Islet of Langerhans (tissue), 1 donor: ENCODE data around the gene CARMIL1.

Experiments
- FAIRE-seq: peaks from one replicate; lab custom pipeline; 2011; peaks lifted over from hg19 to GRCh38; lab: Jason Lieb, UNC

The CARMIL1 gene

DNA sequence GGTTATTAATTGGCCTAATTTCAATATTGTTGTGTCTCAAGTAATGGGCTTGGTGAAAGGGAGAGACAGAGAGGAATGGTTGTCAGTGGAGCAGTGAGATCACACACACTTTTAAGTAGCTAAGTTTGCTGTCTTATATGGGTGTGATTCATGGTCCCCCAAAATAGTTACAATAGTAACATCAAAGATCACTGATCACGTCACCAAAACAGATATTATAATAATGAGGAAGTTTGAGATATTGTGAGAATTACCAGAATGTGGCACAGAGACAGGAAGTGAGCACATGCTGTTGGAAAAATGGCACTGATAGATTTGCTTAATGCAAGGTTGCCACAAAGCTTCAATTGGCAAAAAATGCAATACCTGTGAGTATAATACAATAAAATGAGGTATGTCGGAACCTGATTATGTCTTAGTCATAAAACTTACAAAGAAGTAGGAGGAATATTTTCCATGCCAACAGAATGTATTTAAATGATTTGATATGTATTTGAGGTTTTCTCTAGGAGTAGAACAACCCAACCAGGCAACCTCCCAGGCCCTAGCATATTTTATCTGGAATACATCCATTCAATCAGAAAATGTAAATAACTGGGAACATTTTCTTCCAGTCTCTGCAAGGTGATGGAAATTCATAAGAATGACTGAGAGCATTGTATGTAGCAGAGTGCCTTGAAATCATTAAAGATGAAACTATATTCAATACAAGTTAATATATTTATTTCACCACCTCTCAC is 167.8 kb downstream of the CARMIL1 start:
- no peak for FAIRE-seq

DNA sequence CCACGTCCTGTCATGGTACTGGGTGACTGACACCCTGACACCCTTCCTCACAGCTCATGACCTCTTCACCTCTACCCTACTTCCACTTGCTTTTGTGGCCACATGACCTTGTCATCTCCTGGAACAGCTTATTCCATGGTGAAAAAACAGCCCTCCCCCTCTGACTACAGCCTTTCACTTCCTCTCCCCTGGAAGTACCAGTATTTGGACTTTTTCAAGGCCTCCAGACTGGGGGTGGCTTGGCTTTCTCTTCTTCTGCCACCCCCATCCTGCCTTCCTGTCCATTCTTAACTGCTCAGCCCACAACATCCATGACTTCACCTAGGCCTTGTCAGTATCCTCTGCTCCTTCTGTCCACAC is 168.4 kb downstream of the CARMIL1 start:
- FAIRE-seq: no peak

GRCh38 chr6:25448965-25449538 is 169.9 kb downstream of the CARMIL1 start:
- FAIRE-seq: no peak

DNA sequence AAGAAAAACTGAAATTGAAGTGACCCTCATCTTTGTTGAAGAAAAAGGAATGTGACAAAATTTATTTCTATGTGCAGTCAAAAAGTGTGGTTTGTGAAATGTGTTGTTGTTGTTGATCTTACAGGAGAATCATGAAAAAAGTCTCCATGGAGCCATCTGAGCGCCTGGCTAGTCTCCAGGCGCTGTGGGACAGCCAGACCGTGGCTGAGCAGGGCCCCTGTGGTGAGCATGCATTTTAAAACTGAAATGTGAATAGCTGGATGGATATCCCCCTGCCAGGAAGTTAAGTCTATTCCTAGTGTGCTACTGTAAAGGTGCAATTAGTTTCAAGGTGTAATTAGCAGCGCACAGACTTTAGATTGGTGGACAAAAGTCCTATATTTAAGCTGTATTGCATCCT is 170.6 kb downstream of the CARMIL1 start:
- FAIRE-seq: no peak

DNA sequence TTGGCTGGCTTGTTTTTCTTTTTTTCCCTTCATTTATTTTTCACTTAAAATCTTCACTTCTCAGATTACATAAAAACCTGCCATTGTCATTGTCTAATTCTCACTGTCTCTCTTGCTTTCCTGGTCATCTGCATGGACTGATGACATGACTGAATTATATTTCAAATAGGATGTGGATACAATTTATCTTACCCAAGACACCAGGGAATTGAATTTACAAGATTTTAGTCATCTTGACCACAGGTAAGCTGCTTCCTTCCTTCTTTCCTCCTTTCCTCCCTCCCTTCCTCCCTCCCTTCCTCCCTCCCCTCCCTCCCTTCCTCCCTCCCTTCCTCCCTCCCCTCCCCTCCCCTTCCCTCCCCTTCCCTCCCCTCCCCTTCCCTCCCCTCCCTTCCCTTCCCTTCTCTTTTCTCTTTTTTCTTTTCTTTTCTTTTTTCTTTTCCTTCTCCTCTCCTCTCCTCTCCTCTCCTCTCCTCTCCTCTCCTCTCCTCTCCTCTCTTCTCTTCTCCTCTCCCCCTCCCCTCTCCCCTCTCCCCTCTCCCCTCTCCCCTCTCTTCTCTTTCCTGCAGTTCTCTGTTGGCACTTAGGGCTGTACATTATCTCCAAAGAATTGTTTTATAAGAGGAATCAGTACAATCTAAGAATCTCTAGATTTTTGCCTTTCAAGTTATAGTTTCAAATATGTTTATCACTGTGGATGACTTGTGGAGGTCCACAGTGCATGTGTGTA is 171.5 kb downstream of the CARMIL1 start:
- FAIRE-seq: no peak

DNA sequence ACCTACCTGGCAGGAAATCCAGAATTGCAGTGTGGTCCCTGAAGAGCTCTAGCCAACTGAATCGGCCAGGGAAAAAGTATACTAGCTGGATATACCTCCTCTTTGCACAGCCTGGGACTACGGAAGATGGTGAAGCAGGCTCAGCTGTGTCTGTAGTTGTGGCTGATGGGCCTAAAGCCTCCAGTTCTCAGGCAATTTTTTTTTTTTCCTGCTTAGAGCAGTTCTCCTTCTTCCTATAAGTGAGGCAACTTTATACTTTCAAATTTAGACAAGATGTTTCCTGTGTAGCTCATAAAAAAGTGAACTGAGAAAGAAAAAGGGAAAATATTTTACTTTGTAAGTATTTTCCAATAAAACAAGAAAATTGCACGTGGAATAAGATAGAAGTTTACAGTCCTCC is 172.9 kb downstream of the CARMIL1 start:
- FAIRE-seq: no peak

GRCh38 chr6:25453288-25453687 is 174.1 kb downstream of the CARMIL1 start:
- no peak for FAIRE-seq

GRCh38 chr6:25454136-25454535 is 175.0 kb downstream of the CARMIL1 start:
- FAIRE-seq: no peak

DNA sequence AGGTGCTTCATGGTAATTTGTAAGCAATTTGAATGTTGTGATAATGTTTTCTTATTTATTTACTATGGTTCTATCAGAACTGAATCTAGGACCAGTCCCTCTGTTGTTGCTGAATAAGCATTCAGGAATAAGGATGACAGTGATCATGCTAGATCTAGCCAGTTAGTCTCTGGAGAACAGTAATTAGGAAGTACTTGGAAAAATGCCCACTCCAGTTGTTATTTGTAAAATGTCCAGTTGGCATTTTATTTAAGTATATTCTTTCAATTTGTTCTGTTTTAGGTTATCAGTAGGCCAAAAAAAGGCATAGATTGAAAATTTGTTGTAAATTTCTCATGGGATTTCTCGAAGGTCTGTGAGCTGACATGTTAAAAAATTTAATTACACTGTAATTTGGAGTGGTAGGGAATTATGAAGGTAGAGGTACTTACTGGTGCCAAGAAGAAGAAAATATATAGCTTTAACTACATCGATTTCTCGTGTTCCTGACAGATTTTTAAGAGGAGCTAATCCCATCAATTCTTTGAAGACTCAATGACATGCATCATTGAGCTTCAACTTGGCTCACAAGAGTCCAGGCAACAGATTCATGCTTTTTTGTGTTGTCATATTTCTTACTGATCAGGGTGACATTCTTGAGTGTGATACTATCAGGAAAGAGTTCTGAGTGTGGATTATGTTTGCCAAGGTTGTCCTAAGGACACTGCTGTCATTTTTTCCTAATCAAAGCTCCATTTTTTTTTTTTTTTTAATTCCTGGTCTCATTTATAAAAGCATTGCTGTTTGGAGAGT is 177.3 kb downstream of the CARMIL1 start:
- FAIRE-seq: no peak

DNA sequence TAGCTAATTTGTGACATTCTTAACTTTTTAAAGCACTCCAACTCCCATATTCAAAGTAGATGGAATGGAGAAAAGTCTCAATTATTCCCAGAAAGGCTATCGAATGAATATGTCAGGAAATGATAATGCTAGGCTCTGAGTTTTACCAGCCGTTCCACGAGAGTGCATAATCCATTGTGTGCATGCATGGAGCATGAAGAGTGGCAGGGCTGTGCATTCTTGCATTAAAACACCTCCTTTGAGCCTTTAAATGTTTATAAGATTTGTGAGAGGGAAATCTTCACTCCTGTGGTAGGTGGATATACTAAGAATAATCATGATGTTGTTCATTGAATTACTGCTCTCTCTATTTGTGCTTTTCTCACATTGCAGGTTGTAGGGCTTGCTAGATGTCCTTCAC is 178.3 kb downstream of the CARMIL1 start:
- no peak for FAIRE-seq

DNA sequence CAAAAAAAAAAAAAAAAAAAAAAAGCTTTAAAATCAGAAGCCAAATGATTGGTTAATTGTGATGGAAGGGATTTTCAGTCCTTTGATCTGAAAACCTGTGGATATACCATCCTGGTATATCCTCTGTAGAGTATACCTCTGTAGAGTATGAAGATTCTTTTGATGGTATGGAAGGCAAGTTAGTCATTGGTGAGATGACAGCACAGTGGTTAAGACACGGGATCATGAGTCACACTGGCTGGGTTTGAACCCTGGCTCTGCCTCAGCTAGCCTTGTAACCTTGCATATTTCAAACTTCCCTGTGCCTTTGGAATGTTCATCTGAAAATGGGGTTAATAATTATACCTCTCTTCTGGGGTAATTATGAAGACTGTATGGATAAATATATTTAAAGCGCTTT is 179.3 kb downstream of the CARMIL1 start:
- peak; percentile 13 for FAIRE-seq

- FAIRE-seq: no peak
Observed at GRCh38 chr6:25462235-25462897, 183.2 kb downstream of the CARMIL1 start.

DNA sequence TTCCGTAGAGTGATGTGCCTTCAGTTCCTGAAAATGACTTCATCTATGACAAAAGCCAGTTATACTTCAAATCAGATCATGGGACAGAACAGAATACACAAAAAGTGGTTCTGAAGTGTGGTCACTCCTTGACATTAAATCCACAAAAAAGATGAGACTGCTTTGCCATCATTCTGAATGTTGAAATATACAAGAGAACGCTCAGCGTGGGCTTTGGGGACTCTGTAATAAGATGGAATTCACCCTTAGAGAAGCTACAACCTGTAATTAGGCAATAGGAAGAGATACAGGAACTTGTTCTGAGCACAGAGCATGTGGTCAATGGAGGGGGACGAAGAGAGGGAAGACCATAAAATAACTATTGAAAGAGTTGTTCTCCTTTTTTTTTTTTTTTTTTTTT is 184.3 kb downstream of the CARMIL1 start:
- FAIRE-seq: no peak

DNA sequence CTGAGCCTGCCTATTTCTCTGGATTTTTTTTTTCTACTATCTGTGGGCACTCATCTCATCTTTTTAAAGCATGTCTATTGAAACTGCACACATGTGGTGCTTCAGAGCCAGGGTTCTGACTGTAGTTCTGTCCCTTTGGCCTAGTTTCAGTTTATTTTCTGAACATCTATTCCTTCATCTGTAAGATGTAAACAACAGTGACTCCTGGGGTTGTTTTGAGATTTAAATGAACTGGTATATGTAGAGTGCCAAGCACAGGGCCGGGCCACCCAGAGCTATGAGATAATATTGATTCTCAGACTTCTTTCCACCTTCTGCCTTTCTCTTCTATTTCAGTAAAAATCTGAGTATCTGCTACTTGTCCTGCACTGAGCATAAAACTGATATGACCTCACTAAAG is 185.1 kb downstream of the CARMIL1 start:
- FAIRE-seq: no peak

DNA sequence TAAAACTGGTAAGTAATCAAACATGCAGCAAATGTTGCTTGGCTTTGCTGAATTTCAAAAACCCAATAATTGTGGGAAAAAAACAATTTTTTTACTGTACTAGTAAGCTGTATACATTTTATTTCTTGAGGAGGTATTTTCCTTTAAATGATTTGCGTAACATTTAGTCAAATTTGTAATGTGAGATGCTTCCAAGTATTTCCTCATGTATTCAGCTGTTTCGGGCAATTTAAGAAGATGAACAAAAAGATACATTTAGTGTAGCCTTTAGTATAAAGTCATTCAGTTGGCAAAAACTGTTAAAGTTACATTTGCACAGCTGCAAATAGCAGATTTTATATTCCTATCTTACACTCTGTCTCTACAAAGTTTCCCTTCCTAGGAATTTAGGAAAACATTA is 186.8 kb downstream of the CARMIL1 start:
- FAIRE-seq: no peak

DNA sequence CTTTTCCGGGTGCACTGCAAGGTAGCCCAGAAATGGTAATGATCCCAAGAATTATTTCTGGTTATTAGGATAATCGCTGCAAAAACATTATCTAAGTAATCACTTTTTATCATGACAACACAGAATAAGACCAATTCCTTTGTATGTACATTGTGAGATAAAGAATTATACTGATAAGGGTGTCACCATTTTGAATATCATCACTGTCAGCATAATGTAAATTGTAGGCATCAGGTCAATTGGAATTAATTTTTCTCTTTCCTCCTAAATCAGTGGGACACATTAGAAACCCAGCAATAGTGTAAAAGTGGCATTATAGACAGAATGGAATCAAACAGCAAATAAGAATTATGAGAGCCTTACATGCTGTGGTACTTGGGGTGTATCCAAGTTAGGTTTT is 189.7 kb downstream of the CARMIL1 start:
- no peak for FAIRE-seq

DNA sequence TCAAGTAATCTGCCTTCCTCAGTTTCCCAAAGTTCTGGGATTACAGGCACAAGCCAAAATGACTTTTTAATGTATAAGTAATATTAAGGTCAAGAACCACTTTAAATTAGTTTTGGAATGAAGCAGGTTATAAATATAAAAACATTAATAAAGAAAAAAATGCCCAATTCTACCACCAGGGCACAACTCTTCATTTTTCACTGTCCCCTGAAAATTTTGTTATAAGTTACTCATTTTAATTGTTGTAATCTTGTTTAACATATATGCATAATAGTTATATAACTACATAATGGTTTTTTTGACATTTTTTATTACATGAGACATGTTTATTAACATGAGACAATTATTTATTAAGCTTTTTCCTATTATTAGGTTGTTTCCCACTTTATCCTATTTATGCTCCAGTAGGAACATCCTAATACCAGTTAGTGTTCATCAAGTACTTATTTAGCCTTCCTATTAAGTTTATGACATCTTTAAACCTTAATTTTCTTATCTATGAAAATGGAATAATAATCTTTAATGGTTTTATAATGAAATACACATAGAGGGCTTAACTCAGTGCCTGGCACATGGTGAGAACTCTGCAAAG is 190.7 kb downstream of the CARMIL1 start:
- no peak for FAIRE-seq

- FAIRE-seq: no peak
Observed at GRCh38 chr6:25472306-25472705, 193.1 kb downstream of the CARMIL1 start.

- no peak for FAIRE-seq
Observed at GRCh38 chr6:25472906-25473305, 193.7 kb downstream of the CARMIL1 start.

DNA sequence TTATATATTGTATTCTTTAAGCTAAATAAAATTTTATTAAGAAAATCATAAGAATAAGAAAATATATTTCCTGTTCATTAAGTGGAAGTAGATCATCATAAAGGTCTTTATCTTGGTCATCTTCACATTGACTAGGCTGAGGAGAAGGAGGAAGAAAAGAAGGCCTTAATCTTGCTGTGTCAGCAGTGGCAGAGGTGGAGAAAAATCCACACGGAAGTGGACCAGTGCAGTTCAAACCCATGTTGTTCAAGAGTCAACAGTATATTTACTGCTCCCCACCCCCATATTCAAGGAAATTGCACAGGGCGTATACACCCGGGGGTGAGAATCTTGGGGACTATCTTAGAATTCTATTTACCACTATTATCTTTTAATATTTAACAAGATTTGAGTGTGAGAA is 194.3 kb downstream of the CARMIL1 start:
- no peak for FAIRE-seq

- FAIRE-seq: no peak
Observed at GRCh38 chr6:25476126-25476525, 197.0 kb downstream of the CARMIL1 start.

GRCh38 chr6:25477006-25477590 is 197.9 kb downstream of the CARMIL1 start:
- FAIRE-seq: no peak
